GM12875 (cell line): ENCODE results near the gene NPEPL1.

ENCODE experiments used
- H3K4me3 ChIP-seq: one replicate; pipeline ENCODE4 v1.5.1; 2011; ENCODE audit warnings: low read depth, low read length, control low read depth
- CTCF ChIP-seq: IDR thresholded peaks from 2 replicates; pipeline ENCODE4 v1.5.1; 2011; ENCODE audit warnings: low read depth, mild to moderate bottlenecking, control low read depth, inconsistent platforms, low read length, moderate library complexity, borderline replicate concordance; ENCODE audit not compliant: insufficient read depth

Gene NPEPL1

GRCh38 chr20:58712806-58713731 lies 20.5 kb downstream of the NPEPL1 start:
- H3K4me3 ChIP-seq, result no peak overlapping the region
- TF ChIP-seq CTCF, result no peak

- TF ChIP-seq CTCF, result no peak
Measured at GRCh38 chr20:58713801-58714339, 21.3 kb downstream of the NPEPL1 start.

GRCh38 chr20:58714340-58714922 lies 21.8 kb downstream of the NPEPL1 start:
- no peak overlapping the region for H3K4me3 ChIP-seq
- TF ChIP-seq CTCF, result no peak

More at GRCh38 chr20:58713801-58714339, 21.3 kb downstream of the NPEPL1 start:
- H3K4me3 ChIP-seq, result no peak overlapping the region

- no peak for TF ChIP-seq CTCF
- no peak overlapping the region for H3K4me3 ChIP-seq
Measured at GRCh38 chr20:58714923-58715351, 22.3 kb downstream of the NPEPL1 start.

- H3K4me3 ChIP-seq, result no peak overlapping the region
- TF ChIP-seq CTCF, result no peak
Measured at GRCh38 chr20:58715391-58715800, 22.8 kb downstream of the NPEPL1 start.

- TF ChIP-seq CTCF, result no peak
- H3K4me3 ChIP-seq, result no peak overlapping the region
Measured at GRCh38 chr20:58715801-58716475, 23.3 kb downstream of the NPEPL1 start.
